Measurements from ENCODE around the gene MBD6. TPM values are rescaled to one million over a fixed set of nuclear protein-coding genes. Genes with fewer than 3 reads are reported as not detected.

Gene MBD6
- total RNA-seq, 4 donors from 2014 or later, result 14.9 to 138 (median 17.1) TPM

DNA sequence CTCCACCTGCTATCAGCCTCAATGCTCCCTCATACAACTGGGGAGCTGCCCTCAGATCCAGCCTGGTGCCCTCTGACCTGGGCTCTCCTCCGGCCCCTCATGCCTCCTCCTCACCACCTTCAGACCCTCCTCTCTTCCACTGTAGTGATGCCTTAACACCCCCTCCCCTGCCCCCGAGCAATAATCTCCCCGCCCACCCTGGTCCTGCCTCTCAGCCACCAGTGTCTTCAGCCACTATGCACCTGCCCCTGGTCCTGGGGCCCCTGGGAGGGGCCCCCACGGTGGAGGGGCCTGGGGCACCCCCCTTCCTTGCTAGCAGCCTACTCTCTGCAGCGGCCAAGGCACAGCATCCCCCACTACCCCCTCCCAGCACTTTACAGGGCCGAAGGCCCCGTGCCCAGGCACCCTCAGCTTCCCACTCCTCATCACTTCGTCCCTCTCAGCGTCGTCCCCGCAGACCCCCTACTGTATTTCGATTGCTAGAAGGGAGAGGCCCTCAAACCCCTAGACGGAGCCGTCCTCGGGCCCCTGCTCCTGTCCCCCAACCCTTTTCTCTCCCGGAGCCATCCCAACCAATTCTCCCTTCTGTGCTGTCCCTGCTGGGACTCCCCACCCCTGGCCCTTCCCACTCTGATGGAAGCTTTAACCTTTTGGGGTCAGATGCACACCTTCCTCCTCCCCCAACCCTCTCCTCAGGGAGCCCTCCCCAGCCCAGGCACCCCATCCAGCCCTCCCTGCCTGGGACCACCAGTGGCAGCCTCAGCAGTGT, 3.2 kb downstream of the MBD6 start:
- intact Hi-C loops (cut with DNase I; ENCODE audit: low total_unique reads), result no loop called here
- no peak for DNase-seq
- H3K9me3 ChIP-seq, result no peaks in the 10 kb centered on the region
- peak overlapping the region in 1 of 2 donors; percentile 9 for H3K27ac ChIP-seq
- TF ChIP-seq, protein P1, sequence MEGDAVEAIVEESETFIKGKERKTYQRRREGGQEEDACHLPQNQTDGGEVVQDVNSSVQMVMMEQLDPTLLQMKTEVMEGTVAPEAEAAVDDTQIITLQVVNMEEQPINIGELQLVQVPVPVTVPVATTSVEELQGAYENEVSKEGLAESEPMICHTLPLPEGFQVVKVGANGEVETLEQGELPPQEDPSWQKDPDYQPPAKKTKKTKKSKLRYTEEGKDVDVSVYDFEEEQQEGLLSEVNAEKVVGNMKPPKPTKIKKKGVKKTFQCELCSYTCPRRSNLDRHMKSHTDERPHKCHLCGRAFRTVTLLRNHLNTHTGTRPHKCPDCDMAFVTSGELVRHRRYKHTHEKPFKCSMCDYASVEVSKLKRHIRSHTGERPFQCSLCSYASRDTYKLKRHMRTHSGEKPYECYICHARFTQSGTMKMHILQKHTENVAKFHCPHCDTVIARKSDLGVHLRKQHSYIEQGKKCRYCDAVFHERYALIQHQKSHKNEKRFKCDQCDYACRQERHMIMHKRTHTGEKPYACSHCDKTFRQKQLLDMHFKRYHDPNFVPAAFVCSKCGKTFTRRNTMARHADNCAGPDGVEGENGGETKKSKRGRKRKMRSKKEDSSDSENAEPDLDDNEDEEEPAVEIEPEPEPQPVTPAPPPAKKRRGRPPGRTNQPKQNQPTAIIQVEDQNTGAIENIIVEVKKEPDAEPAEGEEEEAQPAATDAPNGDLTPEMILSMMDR (IDR thresholded peaks at IDR 0.05), result no peak
- no peak for TF ChIP-seq POLR2A (IDR thresholded peaks at IDR 0.05)
- peaks cover 4 to 19% of the 10 kb centered on the region in 2 donors for H3K4me1 ChIP-seq
- no peaks in the 10 kb centered on the region for H3K27me3 ChIP-seq
- no peaks in the 10 kb centered on the region for H3K36me3 ChIP-seq
- no peak overlapping the region for H3K4me3 ChIP-seq

DNA sequence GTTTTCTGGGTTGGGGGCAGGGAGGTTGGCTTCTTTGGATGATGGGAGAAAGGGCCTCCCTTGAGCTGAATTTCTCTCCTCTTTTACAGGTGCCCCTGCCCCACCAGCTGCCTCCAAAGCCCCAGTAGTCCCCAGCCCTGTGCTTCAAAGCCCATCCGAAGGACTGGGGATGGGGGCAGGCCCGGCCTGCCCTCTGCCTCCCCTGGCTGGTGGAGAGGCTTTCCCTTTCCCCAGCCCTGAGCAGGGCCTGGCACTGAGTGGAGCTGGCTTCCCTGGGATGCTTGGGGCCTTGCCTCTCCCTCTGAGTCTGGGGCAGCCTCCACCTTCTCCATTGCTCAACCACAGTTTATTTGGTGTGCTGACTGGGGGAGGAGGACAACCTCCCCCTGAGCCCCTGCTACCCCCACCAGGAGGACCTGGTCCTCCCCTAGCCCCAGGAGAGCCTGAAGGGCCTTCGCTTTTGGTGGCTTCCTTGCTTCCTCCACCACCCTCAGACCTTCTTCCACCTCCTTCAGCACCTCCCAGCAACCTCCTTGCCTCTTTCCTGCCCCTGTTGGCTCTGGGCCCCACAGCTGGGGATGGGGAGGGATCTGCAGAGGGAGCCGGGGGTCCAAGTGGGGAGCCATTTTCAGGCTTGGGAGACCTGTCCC, 4.0 kb downstream of the MBD6 start:
- intact Hi-C loops (cut with DNase I; ENCODE audit: low total_unique reads), result no loop called here
- Histone ChIP-seq H3K36me3 (no peaks in the 10 kb centered on the region), H3K4me1 (peaks cover 4 to 19% of the 10 kb centered on the region in 2 donors), H3K27me3 (no peaks in the 10 kb centered on the region), H3K27ac (no peak overlapping the region), H3K9me3 (no peaks in the 10 kb centered on the region), H3K4me3 (no peak overlapping the region)
- no peak for DNase-seq
- no peak for TF ChIP-seq POLR2A (IDR thresholded peaks at IDR 0.05)
- TF ChIP-seq, protein P1 (IDR thresholded peaks at IDR 0.05), result no peak

DNA sequence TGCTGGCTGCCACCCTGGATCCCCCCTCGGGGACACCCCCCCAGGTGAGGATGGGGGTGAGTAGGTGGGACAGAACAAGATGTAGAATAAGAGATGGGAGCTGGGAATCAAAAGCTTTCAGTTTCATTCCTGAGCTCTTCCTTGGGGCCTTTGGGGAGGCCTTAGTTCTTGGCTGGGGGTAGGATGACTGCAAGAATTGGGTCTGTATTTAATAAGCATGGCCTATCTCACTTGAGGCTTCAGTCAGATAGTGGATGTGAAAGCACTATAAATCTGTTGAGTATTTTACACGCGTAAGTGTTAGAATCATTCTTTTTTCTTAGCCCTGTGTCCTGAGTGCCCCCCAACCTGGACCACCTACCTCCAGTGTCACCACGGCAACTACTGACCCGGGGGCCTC, 4.6 kb downstream of the MBD6 start:
- Histone ChIP-seq H3K36me3 (no peaks in the 10 kb centered on the region), H3K9me3 (no peaks in the 10 kb centered on the region), H3K4me3 (no peak overlapping the region), H3K4me1 (peaks cover 4 to 19% of the 10 kb centered on the region in 2 donors), H3K27ac (no peak overlapping the region), H3K27me3 (no peaks in the 10 kb centered on the region)
- no peak for DNase-seq
- intact Hi-C loops (cut with DNase I; ENCODE audit: low total_unique reads), result no loop called here
- TF ChIP-seq POLR2A (IDR thresholded peaks at IDR 0.05), result no peak
- TF ChIP-seq, protein P1 (IDR thresholded peaks at IDR 0.05), result no peak

DNA sequence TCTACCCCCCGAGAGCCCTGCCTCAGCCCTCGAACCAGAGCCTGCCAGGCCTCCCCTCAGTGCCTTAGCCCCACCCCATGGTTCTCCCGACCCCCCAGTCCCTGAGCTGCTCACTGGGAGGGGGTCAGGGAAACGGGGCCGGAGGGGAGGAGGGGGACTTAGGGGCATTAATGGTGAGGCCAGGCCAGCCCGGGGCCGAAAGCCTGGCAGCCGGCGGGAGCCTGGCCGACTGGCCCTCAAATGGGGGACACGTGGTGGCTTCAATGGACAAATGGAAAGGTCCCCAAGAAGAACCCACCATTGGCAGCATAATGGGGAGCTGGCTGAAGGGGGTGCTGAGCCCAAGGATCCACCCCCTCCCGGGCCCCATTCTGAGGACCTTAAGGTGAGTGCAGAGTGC, 5.6 kb downstream of the MBD6 start:
- TF ChIP-seq, protein P1 (IDR thresholded peaks at IDR 0.05), result no peak
- no peak for TF ChIP-seq POLR2A (IDR thresholded peaks at IDR 0.05)
- H3K4me3 ChIP-seq, result no peak overlapping the region
- no peak for DNase-seq
- H3K36me3 ChIP-seq, result no peaks in the 10 kb centered on the region
- no peaks in the 10 kb centered on the region for H3K27me3 ChIP-seq
- no peaks in the 10 kb centered on the region for H3K9me3 ChIP-seq
- peaks cover 4 to 19% of the 10 kb centered on the region in 2 donors for H3K4me1 ChIP-seq
- no peak overlapping the region for H3K27ac ChIP-seq
- intact Hi-C loops (cut with DNase I; ENCODE audit: low total_unique reads), result no loop called here

Data from uterus (tissue), 4 donors.